GM18520 (cell line): ENCODE data around the gene CLPTM1L.
"Not testable (repeated sequence)": the region's sequence is repeated elsewhere in the genome, so short reads cannot be mapped to it uniquely, and the experiment has no call there.

Experiments
- ATAC-seq: cut with Tn5 transposase; IDR thresholded peaks from one replicate; pipeline ENCODE4 v1.9.1; 2021; ENCODE audit not compliant: unreplicated experiment

Gene CLPTM1L

GRCh38 chr5:1280177-1281037 is 64.5 kb downstream of the CLPTM1L start:
- ATAC-seq: no peak

GRCh38 chr5:1279443-1280151 is 65.3 kb downstream of the CLPTM1L start:
- ATAC-seq: no peak

GRCh38 chr5:1278656-1279442 is 66.0 kb downstream of the CLPTM1L start:
- ATAC-seq: no peak

GRCh38 chr5:1278216-1278615 is 66.7 kb downstream of the CLPTM1L start:
- ATAC-seq: no peak

GRCh38 chr5:1277781-1278180 is 67.1 kb downstream of the CLPTM1L start:
- ATAC-seq: no peak

- ATAC-seq: no peak
Measured at GRCh38 chr5:1277331-1277730, 67.6 kb downstream of the CLPTM1L start.

- ATAC-seq: no peak
Measured at GRCh38 chr5:1276930-1277329, 68.0 kb downstream of the CLPTM1L start.

GRCh38 chr5:1275397-1276391 is 69.2 kb downstream of the CLPTM1L start:
- ATAC-seq: not testable (repeated sequence)

- no peak for ATAC-seq
Measured at GRCh38 chr5:1274471-1274870, 70.4 kb downstream of the CLPTM1L start.

GRCh38 chr5:1273745-1274144 is 71.2 kb downstream of the CLPTM1L start:
- ATAC-seq: no peak

- no peak for ATAC-seq
Measured at GRCh38 chr5:1272201-1272600, 72.7 kb downstream of the CLPTM1L start.

GRCh38 chr5:1270933-1271914 is 73.7 kb downstream of the CLPTM1L start:
- ATAC-seq: no peak

GRCh38 chr5:1270426-1270825 is 74.5 kb downstream of the CLPTM1L start:
- ATAC-seq: no peak

GRCh38 chr5:1268666-1269065 is 76.2 kb downstream of the CLPTM1L start:
- no peak for ATAC-seq

GRCh38 chr5:1268056-1268455 is 76.8 kb downstream of the CLPTM1L start:
- no peak for ATAC-seq
